GM12873 (cell line): ENCODE data around the gene TOMM20.

Experiments used
- CTCF ChIP-seq: IDR thresholded peaks from 2 replicates; pipeline ENCODE4 v1.5.1; 2012; ENCODE audit warnings: low read depth, mild to moderate bottlenecking, moderate library complexity, low read length, control low read depth; ENCODE audit not compliant: insufficient read depth; ENCODE audit errors: missing control alignments

The TOMM20 gene

GRCh38 chr1:235158680-235159079 is 30.0 kb upstream of the TOMM20 start:
- TF ChIP-seq CTCF = no peak

- TF ChIP-seq CTCF = no peak
Observed at GRCh38 chr1:235157150-235157549, 28.5 kb upstream of the TOMM20 start.

GRCh38 chr1:235156740-235157139 is 28.1 kb upstream of the TOMM20 start:
- no peak for TF ChIP-seq CTCF

GRCh38 chr1:235156265-235156664 is 27.6 kb upstream of the TOMM20 start:
- no peak for TF ChIP-seq CTCF

- no peak for TF ChIP-seq CTCF
Observed at GRCh38 chr1:235152235-235152634, 23.6 kb upstream of the TOMM20 start.

GRCh38 chr1:235151033-235151432 is 22.4 kb upstream of the TOMM20 start:
- TF ChIP-seq CTCF = no peak

- TF ChIP-seq CTCF = no peak
Observed at GRCh38 chr1:235149824-235150223, 21.2 kb upstream of the TOMM20 start.
